ENCODE measurements around the gene ALMS1. TPM values are rescaled to one million over a fixed set of nuclear protein-coding genes. Genes with fewer than 3 reads are reported as not detected.
"Not testable (repeated sequence)": the region's sequence is repeated elsewhere in the genome, so short reads cannot be mapped to it uniquely, and the experiment has no call there.

The ALMS1 gene
- total RNA-seq, 1 donor from 2014 or later: 12.8 TPM

GRCh38 chr2:73611867-73612266 lies 226.2 kb downstream of the ALMS1 start:
- H3K4me1 ChIP-seq: no peaks in the 10 kb centered on the region
- H3K36me3 ChIP-seq: peaks cover 6 to 17% of the 10 kb centered on the region in 2 donors
- H3K27me3 ChIP-seq: no peaks in the 10 kb centered on the region
- no peak for DNase-seq (ENCODE audit: low spot score in 2 of 2)
- H3K27ac ChIP-seq: no peak overlapping the region
- no peaks in the 10 kb centered on the region for H3K9me3 ChIP-seq
- intact Hi-C loops (cut with DNase I): no loop called here
- no peak overlapping the region for H3K4me3 ChIP-seq
- TF ChIP-seq, protein P1, sequence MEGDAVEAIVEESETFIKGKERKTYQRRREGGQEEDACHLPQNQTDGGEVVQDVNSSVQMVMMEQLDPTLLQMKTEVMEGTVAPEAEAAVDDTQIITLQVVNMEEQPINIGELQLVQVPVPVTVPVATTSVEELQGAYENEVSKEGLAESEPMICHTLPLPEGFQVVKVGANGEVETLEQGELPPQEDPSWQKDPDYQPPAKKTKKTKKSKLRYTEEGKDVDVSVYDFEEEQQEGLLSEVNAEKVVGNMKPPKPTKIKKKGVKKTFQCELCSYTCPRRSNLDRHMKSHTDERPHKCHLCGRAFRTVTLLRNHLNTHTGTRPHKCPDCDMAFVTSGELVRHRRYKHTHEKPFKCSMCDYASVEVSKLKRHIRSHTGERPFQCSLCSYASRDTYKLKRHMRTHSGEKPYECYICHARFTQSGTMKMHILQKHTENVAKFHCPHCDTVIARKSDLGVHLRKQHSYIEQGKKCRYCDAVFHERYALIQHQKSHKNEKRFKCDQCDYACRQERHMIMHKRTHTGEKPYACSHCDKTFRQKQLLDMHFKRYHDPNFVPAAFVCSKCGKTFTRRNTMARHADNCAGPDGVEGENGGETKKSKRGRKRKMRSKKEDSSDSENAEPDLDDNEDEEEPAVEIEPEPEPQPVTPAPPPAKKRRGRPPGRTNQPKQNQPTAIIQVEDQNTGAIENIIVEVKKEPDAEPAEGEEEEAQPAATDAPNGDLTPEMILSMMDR (IDR thresholded peaks at IDR 0.05): no peak

- TF ChIP-seq, protein P1 (IDR thresholded peaks at IDR 0.05): no peak
- DNase-seq (ENCODE audit: low spot score in 2 of 2): no peak
- Histone ChIP-seq H3K4me1 (no peaks in the 10 kb centered on the region), H3K27ac (no peak overlapping the region), H3K4me3 (no peak overlapping the region), H3K9me3 (no peaks in the 10 kb centered on the region), H3K27me3 (no peaks in the 10 kb centered on the region), H3K36me3 (peaks cover 3 to 8% of the 10 kb centered on the region in 2 donors)
- intact Hi-C loops (cut with DNase I): no loop called here
Observed at GRCh38 chr2:73614105-73614504, 228.5 kb downstream of the ALMS1 start.

GRCh38 chr2:73614997-73615396 lies 229.4 kb downstream of the ALMS1 start:
- no peak overlapping the region for H3K27ac ChIP-seq
- H3K9me3 ChIP-seq: no peaks in the 10 kb centered on the region
- TF ChIP-seq, protein P1 (IDR thresholded peaks at IDR 0.05): no peak
- H3K36me3 ChIP-seq: peaks cover 0 to 1% of the 10 kb centered on the region in 2 donors
- intact Hi-C loops (cut with DNase I): no loop called here
- H3K4me3 ChIP-seq: no peak overlapping the region
- no peaks in the 10 kb centered on the region for H3K4me1 ChIP-seq
- H3K27me3 ChIP-seq: no peaks in the 10 kb centered on the region
- no peak for DNase-seq (ENCODE audit: low spot score in 2 of 2)

- H3K27me3 ChIP-seq; H3K36me3 ChIP-seq; DNase-seq (ENCODE audit: low spot score in 2 of 2); H3K4me3 ChIP-seq; intact Hi-C loops (cut with DNase I); H3K4me1 ChIP-seq; H3K27ac ChIP-seq; H3K9me3 ChIP-seq: not testable (repeated sequence)
Observed at GRCh38 chr2:73619925-73620324, 234.3 kb downstream of the ALMS1 start.

DNA sequence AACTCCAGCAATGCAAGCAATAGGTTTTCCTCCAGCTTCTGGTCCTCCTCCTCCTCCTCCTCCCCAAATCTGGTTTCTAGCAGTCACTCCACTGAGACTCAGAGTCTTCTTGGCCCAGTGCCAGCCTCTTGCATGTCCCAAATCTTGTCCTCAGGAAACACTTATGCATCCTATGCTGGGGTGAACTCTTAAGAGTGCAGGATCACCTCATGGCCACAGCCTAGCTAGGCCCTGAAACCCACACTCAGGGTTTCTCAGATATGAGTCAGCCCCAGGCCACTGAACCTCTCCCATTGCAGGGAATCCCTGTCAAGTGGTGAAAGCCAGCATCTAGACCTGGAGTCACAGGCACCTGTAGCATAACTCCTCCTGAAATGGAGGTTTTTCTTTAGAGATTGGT lies 238.4 kb downstream of the ALMS1 start:
- H3K36me3 ChIP-seq; H3K27me3 ChIP-seq; DNase-seq (ENCODE audit: low spot score in 2 of 2); H3K9me3 ChIP-seq; H3K4me3 ChIP-seq; H3K27ac ChIP-seq; H3K4me1 ChIP-seq; intact Hi-C loops (cut with DNase I): not testable (repeated sequence)

GRCh38 chr2:73624625-73625024 lies 239.0 kb downstream of the ALMS1 start:
- DNase-seq (ENCODE audit: low spot score in 2 of 2); intact Hi-C loops (cut with DNase I); H3K4me3 ChIP-seq; H3K9me3 ChIP-seq; H3K27me3 ChIP-seq; H3K36me3 ChIP-seq; H3K4me1 ChIP-seq; H3K27ac ChIP-seq: not testable (repeated sequence)

DNA sequence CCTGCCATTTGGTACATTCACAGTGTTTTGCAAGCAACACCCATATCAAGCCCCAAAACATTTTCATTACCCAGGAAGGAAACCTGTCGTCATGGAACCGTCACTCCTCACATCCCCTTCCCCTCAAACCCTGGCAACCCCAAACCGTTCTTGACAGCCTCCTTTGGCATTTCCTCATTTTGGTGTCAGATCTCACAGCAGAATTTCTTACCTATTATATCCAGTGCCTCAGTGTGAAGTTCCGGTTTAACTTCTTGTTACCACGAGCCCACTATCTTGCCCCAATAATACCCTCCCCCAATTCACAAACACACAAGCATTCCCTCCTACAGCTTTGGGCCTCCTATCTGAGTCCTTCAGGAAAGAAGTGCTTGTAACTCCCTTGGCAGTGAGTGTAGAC lies 240.6 kb downstream of the ALMS1 start:
- H3K36me3 ChIP-seq; intact Hi-C loops (cut with DNase I); H3K4me1 ChIP-seq; H3K9me3 ChIP-seq; H3K4me3 ChIP-seq; DNase-seq (ENCODE audit: low spot score in 2 of 2); H3K27ac ChIP-seq; H3K27me3 ChIP-seq: not testable (repeated sequence)

GRCh38 chr2:73628493-73628892 lies 242.9 kb downstream of the ALMS1 start:
- intact Hi-C loops (cut with DNase I); H3K27ac ChIP-seq; H3K4me3 ChIP-seq; DNase-seq (ENCODE audit: low spot score in 2 of 2); H3K9me3 ChIP-seq; H3K4me1 ChIP-seq; H3K36me3 ChIP-seq; H3K27me3 ChIP-seq: not testable (repeated sequence)
